MM.1S (cell line): ENCODE measurements around the gene LPIN1.

Experiments
- EZH2 ChIP-seq: fragments of 300-600 bp; sonication (generic); optimal IDR thresholded peaks from 2 replicates; pipeline ENCODE3; 2017; ENCODE audit warnings: low read depth, mild to moderate bottlenecking, antibody characterized with exemption, low read length, mixed read lengths
- EZH2phosphoT487 ChIP-seq: fragments of 300-600 bp; sonication (generic); IDR thresholded peaks from 2 replicates; pipeline ENCODE4 v1.6.1; 2018; ENCODE audit warnings: antibody characterized with exemption, low read length
- TF ChIP-seq, protein P1 (sequence below): fragments of 300-600 bp; sonication (generic); IDR thresholded peaks from 2 replicates; pipeline ENCODE4 v1.5.1; 2016; ENCODE audit warnings: antibody characterized with exemption, low read length, mixed read lengths

GRCh38 chr2:11830708-11831301 lies 84.4 kb downstream of the LPIN1 start:
- TF ChIP-seq, protein P1, sequence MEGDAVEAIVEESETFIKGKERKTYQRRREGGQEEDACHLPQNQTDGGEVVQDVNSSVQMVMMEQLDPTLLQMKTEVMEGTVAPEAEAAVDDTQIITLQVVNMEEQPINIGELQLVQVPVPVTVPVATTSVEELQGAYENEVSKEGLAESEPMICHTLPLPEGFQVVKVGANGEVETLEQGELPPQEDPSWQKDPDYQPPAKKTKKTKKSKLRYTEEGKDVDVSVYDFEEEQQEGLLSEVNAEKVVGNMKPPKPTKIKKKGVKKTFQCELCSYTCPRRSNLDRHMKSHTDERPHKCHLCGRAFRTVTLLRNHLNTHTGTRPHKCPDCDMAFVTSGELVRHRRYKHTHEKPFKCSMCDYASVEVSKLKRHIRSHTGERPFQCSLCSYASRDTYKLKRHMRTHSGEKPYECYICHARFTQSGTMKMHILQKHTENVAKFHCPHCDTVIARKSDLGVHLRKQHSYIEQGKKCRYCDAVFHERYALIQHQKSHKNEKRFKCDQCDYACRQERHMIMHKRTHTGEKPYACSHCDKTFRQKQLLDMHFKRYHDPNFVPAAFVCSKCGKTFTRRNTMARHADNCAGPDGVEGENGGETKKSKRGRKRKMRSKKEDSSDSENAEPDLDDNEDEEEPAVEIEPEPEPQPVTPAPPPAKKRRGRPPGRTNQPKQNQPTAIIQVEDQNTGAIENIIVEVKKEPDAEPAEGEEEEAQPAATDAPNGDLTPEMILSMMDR, result no peak
- TF ChIP-seq EZH2 (no peak), EZH2phosphoT487 (no peak)
